ENCODE data around the gene FNDC5.

The FNDC5 gene

DNA sequence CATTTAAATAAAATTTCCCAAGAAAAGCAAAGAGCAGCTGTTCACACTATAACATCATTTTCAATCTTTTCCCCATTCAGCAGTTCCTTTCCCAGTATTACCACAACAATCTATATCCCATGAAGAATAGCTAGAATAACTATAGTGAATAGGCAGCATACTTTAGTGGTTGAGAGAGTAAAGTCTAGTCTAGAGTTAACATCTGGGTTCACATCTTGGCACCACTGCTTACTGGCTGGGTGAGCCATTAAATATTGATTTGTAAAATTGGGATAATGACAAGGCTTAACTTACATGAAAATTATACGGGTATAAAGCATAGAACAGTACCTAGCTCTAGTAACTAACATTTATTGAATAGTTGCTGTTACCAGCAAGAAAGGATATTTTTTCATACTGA lies 38.8 kb downstream of the FNDC5 start:
- no peak overlapping the region for H3K4me3 Mint-ChIP-seq
- no peaks in the 10 kb centered on the region for H3K9me3 Mint-ChIP-seq (ENCODE audit: low read depth)
- peaks cover 19% of the 10 kb centered on the region for H3K36me3 Mint-ChIP-seq
- H3K4me1 Mint-ChIP-seq (ENCODE audit: low read depth), result peaks cover 16% of the 10 kb centered on the region
- H3K27me3 Mint-ChIP-seq, result no peaks in the 10 kb centered on the region
- no peak overlapping the region for H3K27ac Mint-ChIP-seq

DNA sequence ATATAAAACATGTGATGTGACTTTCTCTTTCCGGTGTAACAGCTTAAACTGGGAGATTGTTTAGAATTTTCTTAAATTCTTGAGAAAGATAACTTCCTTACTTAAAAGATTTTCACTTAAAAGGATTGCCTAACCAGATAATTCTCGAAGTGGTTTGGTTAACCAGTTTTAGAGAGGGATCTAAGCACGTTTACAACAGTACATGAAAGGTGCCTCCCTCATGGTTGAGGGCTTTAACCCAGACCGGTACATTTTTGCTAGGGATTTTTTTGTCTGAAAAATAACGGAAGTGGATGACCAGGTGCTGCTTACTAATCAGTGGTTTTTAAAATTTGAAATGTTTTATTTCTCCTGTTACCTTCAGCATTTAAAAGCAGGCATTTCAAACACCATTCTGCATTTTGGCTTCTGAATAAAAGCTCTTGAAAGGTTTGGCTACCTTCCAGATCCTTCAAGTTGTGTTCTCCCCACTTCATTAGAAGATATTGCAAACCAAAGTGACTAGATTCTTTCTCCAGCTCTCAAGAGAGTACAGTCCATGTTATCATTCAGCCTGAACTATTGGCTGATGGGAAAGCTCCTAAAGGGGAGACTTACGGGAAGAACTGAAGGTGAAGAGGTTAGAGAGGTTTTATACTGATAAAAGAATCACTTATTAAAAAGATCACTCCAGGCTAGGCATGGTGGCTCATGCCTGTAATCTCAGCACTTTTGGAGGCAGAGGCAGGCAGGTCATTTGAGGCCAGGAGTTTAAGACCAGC lies 40.4 kb downstream of the FNDC5 start:
- Mint-ChIP-seq H3K27ac (peak overlapping the region; percentile 81), H3K36me3 (peaks cover 23% of the 10 kb centered on the region), H3K4me3 (peak overlapping the region; percentile 51), H3K9me3 (ENCODE audit: low read depth) (no peaks in the 10 kb centered on the region), H3K27me3 (no peaks in the 10 kb centered on the region), H3K4me1 (ENCODE audit: low read depth) (peaks cover 26% of the 10 kb centered on the region)

DNA sequence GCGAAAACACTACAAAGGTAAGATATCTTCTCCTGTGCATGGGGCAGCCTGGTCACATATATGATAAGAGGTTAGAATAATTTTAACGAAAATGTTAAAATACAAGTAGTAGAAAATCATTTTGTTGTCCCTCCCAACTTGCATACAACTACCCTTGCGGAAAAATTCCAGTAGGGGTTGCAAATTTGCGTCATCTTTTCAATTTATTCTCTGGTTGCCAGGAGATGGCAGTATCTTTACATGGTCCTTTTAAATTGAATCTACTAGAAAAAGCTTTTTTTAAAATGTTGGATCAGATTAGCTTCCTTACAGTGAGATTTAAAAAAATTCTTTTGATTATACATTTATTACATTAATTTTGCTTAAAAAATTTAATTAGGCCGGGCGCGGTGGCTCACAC lies 42.4 kb downstream of the FNDC5 start:
- no peaks in the 10 kb centered on the region for H3K9me3 Mint-ChIP-seq (ENCODE audit: low read depth)
- peaks cover 20% of the 10 kb centered on the region for H3K36me3 Mint-ChIP-seq
- H3K4me1 Mint-ChIP-seq (ENCODE audit: low read depth), result peaks cover 24% of the 10 kb centered on the region
- H3K4me3 Mint-ChIP-seq, result no peak overlapping the region
- no peak overlapping the region for H3K27ac Mint-ChIP-seq
- H3K27me3 Mint-ChIP-seq, result no peaks in the 10 kb centered on the region

DNA sequence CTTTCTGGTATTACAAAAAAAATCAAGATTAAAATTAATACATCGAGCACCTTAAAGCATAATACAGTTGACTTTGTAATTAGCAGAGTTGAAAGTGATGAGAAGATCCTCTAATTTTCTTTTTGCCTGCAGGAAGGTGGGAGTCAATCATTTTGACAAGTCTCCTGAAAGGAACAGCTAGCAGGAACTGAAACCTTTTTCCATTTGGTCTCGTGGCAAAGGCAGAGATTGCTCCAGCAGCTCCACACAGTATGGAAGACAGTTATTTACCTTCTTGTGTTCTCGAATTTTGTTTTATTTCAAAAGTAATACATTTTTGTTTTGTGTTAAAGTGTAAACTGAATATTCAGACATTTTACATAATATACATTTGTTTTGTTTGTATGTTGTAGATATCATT lies 45.5 kb downstream of the FNDC5 start:
- no peak overlapping the region for H3K4me3 Mint-ChIP-seq
- peaks cover 35% of the 10 kb centered on the region for H3K4me1 Mint-ChIP-seq (ENCODE audit: low read depth)
- H3K36me3 Mint-ChIP-seq, result peaks cover 17% of the 10 kb centered on the region
- H3K27me3 Mint-ChIP-seq, result no peaks in the 10 kb centered on the region
- no peak overlapping the region for H3K27ac Mint-ChIP-seq
- H3K9me3 Mint-ChIP-seq (ENCODE audit: low read depth), result no peaks in the 10 kb centered on the region

DNA sequence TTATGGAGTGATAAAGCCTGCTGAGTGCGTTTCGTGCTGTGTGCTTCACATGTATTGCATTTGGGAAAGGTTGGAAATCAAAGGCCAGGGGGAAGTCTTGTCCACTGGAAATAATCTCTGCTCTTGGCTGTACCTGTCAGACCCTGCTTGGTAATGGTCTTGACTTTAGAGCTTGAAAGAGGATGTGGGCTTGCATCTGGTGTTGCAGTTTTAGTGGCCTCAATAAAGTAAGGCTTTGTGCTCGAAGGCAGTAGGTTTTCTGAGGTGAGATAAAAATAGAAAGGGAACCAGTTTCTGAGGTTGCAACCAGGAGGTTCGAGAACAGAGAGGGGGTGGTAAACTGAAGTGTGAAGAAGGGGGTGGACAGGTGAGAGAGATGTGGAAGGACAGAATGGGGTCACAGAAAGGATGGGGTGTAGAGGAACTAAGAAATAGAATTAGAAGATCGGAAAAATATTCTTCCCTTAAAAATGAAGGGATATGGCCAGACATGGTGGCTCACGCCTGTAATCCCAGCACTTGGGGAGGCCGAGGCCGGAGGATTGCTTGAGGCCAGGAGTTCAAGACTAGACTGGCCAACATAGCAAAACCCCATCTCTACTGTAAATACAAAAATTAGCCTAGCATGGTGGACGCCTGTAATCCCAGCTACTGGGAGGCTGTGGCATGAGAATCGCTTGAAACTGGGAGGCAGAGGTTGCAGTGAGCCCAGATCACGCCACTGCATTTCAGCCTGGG lies 51.7 kb downstream of the FNDC5 start:
- H3K36me3 Mint-ChIP-seq, result peaks cover 13% of the 10 kb centered on the region
- H3K27me3 Mint-ChIP-seq, result no peaks in the 10 kb centered on the region
- H3K27ac Mint-ChIP-seq, result peak overlapping the region; percentile 99
- H3K9me3 Mint-ChIP-seq (ENCODE audit: low read depth), result no peaks in the 10 kb centered on the region
- H3K4me3 Mint-ChIP-seq, result peak overlapping the region; percentile 100
- H3K4me1 Mint-ChIP-seq (ENCODE audit: low read depth), result peaks cover 48% of the 10 kb centered on the region

DNA sequence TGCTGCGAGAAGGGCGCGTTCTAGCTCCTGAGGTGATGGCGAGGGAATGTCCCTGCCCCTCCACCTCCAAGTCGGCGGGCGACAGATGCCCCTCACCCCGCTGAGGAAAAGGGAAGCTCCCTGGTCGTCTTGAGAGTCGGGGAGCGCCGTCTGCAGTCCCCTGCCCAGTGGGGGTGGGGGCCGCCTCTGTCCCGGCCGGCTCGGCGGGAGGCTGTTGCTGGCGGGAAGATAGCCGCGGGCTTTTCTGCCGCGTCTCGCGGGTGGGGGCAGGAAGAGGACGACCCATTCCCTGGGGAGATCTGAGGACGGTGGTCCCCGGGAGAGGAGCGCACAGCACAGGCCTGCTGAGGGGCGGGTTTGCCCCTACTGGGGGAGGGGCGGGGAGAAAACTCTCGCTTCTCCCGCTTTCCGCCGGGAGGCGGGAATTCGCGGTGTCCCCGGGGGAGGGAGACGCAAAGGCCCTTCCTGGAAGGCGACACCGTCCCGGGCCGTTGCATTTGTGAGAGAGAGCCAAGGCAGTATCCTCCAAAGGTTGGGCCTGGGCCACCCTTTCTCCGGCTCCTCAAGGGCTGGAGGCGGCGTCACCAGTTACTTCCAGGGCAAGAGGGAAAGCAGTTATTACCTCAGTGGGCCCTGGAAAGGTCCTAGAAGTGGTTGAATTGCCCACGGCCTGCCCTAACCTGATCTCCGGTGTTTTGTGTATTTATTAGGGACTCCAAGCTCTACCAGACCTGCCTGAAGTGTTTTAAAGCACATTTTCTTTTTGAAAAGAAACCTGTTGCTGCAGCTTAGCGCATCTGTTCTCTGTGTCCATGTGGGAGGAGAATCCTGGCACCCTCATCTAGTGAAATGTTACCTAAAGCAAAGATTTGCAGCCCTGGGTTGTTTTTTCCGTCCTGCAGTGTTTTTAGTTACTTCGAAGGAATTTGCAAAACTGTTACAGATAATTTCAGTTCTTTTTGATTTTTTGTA lies 52.6 kb downstream of the FNDC5 start:
- Mint-ChIP-seq H3K9me3 (ENCODE audit: low read depth) (no peaks in the 10 kb centered on the region), H3K36me3 (peaks cover 19% of the 10 kb centered on the region), H3K27me3 (no peaks in the 10 kb centered on the region), H3K4me3 (peak overlapping the region; percentile 100), H3K27ac (peak overlapping the region; percentile 99), H3K4me1 (ENCODE audit: low read depth) (peaks cover 56% of the 10 kb centered on the region)

DNA sequence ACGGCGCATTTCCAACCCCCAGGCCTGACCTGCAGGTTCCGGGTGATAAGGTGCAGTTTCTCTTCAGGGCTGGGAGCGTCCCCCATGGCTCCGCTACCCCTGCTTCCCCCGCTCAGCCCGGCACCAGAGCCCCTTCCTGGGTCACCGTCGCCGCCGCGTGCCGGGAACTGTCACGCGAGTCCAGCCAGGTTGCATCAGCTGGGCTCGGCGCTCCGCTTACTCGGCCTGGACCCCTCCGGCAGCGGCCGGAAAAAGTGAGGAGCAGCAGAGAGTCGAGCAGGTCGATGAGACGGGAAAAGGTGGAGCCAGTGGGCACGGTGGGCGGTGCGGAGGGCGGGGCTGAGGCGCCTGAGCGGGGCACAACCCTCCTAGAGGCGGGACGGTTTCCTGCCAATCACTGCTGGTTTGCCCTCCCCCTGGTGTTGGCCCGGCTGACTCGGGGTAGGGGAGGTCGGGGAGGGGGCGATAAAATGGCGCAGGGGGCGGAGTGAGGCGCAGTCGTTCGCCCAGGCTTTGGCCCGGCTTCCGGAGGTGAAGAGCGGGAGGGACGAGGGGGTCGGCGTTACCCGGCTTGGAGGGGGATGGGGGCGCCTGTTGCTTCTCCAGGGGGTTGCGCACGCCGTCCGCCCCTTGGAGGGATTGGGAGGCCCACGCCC lies 53.4 kb downstream of the FNDC5 start, which contains the start of the genes S100PBP and YARS1:
Gene S100PBP (plus strand): TSS at position 495 of the 656 bp plus-strand sequence. CDS start 8,447 bp downstream, outside the sequence.
Gene YARS1 (minus strand): TSS at position 200 of the 656 bp plus-strand sequence. CDS start 114 bp downstream, at position 86.
- peaks cover 57% of the 10 kb centered on the region for H3K4me1 Mint-ChIP-seq (ENCODE audit: low read depth)
- H3K9me3 Mint-ChIP-seq (ENCODE audit: low read depth), result no peaks in the 10 kb centered on the region
- peak within 1 kb of the TSS; percentile 100 for H3K4me3 Mint-ChIP-seq
- H3K27me3 Mint-ChIP-seq, result no peaks in the 10 kb centered on the region
- peaks cover 19% of the 10 kb centered on the region for H3K36me3 Mint-ChIP-seq
- H3K27ac Mint-ChIP-seq, result peak within 1 kb of the TSS; percentile 99

DNA sequence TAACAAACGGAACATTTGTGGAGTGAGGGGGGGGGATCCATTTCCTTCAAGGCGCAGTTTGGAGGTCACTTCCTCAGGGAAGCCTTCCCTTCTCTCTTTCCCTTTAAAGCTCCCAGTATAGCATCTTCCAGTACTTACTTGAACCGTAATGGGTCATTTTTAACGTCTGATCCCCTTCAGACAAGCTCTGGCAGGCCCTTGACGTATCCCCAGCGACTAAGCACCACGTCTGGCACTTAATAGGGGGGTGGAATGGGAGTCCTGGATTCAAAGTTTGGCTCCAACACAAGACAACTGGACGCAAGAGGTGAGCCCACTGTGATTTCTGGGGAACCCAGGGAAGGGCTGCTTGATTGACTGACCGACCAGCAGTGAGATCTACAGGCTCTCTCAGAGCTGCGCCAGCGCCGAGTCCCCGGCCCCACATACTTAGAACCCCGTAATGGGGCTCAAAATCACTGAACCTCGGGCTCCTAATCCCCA lies 54.0 kb downstream of the FNDC5 start:
- H3K4me3 Mint-ChIP-seq, result peak overlapping the region; percentile 100
- peaks cover 60% of the 10 kb centered on the region for H3K4me1 Mint-ChIP-seq (ENCODE audit: low read depth)
- H3K27me3 Mint-ChIP-seq, result no peaks in the 10 kb centered on the region
- H3K27ac Mint-ChIP-seq, result peak overlapping the region; percentile 99
- no peaks in the 10 kb centered on the region for H3K9me3 Mint-ChIP-seq (ENCODE audit: low read depth)
- peaks cover 19% of the 10 kb centered on the region for H3K36me3 Mint-ChIP-seq

DNA sequence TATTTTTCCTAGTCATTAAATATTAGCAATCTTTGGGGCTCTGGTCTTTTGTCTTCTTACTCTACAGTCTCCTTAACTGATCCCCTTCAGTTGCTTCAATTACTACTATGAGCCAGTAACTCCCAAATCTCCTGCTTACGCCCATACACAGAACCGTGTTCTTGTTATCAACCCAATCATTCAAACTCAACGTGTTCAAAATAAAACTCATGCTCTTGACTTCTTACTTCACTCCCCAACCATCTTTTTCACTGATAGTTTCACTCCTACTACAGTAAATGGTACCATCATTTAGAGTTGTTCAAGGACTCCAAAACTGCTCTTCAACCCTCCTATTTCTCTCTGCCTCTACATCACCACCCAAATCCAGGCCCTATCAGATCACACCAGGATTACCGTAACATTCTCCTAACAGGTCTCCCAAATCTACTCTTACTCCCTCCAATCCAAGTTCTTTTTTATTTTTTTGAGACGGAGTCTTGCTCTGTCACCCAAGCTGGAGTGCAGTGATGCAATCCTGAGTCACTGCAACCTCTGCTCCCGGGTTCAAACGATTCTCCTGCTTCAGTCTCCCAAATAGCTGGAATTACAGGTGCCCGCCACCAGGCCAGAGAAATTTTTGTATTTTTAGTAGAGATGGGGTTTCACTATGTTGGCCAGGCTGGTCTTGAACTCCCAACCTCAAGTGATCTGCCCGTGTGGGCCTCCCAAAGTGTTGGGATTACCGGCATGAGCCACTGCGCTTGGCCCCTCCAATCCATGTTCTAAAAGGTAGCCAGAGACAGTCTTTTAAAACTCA lies 56.6 kb downstream of the FNDC5 start:
- H3K9me3 Mint-ChIP-seq (ENCODE audit: low read depth), result no peaks in the 10 kb centered on the region
- H3K4me1 Mint-ChIP-seq (ENCODE audit: low read depth), result peaks cover 63% of the 10 kb centered on the region
- peak overlapping the region; percentile 100 for H3K4me3 Mint-ChIP-seq
- peak overlapping the region; percentile 81 for H3K27ac Mint-ChIP-seq
- H3K36me3 Mint-ChIP-seq, result peaks cover 22% of the 10 kb centered on the region
- H3K27me3 Mint-ChIP-seq, result no peaks in the 10 kb centered on the region
